ENCODE data around the gene SPNS1.

DNA sequence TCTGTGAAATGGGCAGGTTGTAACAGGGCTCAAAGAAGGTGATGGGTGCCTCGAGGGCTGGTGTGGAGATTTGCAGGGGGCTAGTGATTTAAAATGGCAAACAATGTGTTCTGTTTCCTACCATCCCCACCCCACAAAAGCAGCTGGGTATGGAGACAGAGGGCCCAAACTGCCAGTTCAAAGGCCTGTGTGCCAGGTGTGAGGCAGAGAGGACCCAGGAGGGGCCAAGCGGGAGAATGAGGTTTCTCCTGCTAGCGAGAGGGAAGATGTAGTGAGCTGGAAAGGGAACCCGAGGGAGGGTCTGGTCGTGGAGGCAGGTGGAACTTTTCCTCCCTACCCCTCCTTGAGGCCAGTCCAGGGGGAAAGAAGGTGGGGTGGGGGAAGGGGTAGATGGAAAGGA, 49.7 kb downstream of the SPNS1 start:
- TF ChIP-seq, protein P1, sequence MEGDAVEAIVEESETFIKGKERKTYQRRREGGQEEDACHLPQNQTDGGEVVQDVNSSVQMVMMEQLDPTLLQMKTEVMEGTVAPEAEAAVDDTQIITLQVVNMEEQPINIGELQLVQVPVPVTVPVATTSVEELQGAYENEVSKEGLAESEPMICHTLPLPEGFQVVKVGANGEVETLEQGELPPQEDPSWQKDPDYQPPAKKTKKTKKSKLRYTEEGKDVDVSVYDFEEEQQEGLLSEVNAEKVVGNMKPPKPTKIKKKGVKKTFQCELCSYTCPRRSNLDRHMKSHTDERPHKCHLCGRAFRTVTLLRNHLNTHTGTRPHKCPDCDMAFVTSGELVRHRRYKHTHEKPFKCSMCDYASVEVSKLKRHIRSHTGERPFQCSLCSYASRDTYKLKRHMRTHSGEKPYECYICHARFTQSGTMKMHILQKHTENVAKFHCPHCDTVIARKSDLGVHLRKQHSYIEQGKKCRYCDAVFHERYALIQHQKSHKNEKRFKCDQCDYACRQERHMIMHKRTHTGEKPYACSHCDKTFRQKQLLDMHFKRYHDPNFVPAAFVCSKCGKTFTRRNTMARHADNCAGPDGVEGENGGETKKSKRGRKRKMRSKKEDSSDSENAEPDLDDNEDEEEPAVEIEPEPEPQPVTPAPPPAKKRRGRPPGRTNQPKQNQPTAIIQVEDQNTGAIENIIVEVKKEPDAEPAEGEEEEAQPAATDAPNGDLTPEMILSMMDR (IDR thresholded peaks at IDR 0.05): no peak
- TF ChIP-seq ZFX (IDR thresholded peaks at IDR 0.05; ENCODE audit: borderline replicate concordance): no peak
